H1 (cell line): ENCODE measurements around the gene SMARCE1. TPM values are rescaled to one million over a fixed set of nuclear protein-coding genes. Genes with fewer than 3 reads are reported as not detected.
A peak's percentile ranks its signal among the peaks of the same experiment; 100 is the strongest.

Source experiments
- CTCF ChIA-PET: fragments of 300-600 bp; sonication (Branson Sonifier 250); formaldehyde crosslinking; loops from one replicate; lab custom pipeline; 2021; ENCODE audit not compliant: partially characterized antibody; lab: Charles Lee
- POLR2A ChIA-PET: fragments of 300-600 bp; sonication (Branson Sonifier 250); formaldehyde crosslinking; loops from one replicate; lab custom pipeline; 2021; ENCODE audit warnings: inconsistent platforms; ENCODE audit not compliant: partially characterized antibody; lab: Charles Lee
- DNase-seq, 2 experiments: peaks; one replicate each; pipeline versions ENCODE4 v3.0.0 to v3.0.0-alpha.2; 2010 to 2022; ENCODE audit warnings: low spot score in 2 of 2, low read depth in 1 of 2, mixed read lengths in 1 of 2
- FAIRE-seq: peaks from 2 replicates; lab custom pipeline; 2011; peaks lifted over from hg19 to GRCh38; lab: Jason Lieb, UNC
- H2AFZ ChIP-seq: 2 replicates; pipeline ENCODE4 v1.8.1; 2012; ENCODE audit warnings: low read length, inconsistent platforms
- H2AK5ac ChIP-seq: 2 replicates; pipeline ENCODE4 v1.6.1; 2013; ENCODE audit warnings: low read depth, low read length
- H2BK120ac ChIP-seq: replicated peaks from 2 replicates; pipeline ENCODE3; 2013; ENCODE audit warnings: low read depth, low read length, inconsistent platforms
- H2BK12ac ChIP-seq: 2 replicates; pipeline ENCODE4 v1.6.1; 2013; ENCODE audit warnings: low read depth, low read length
- H2BK15ac ChIP-seq: 2 replicates; pipeline ENCODE4 v1.6.1; 2013; ENCODE audit warnings: low read length
- H2BK20ac ChIP-seq: 2 replicates; pipeline ENCODE4 v1.6.1; 2013; ENCODE audit warnings: low read length
- H2BK5ac ChIP-seq: 2 replicates; pipeline ENCODE4 v1.6.1; 2013; ENCODE audit warnings: low read depth, low read length
- H3K14ac ChIP-seq: 2 replicates; pipeline ENCODE4 v1.6.1; 2013; ENCODE audit warnings: inconsistent platforms; ENCODE audit not compliant: insufficient read length
- H3K18ac ChIP-seq: 2 replicates; pipeline ENCODE4 v1.6.1; 2013; ENCODE audit warnings: low read length; ENCODE audit errors: extremely low read depth
- H3K23ac ChIP-seq: 2 replicates; pipeline ENCODE4 v1.6.1; 2013; ENCODE audit warnings: inconsistent platforms; ENCODE audit not compliant: insufficient read length
- H3K23me2 ChIP-seq: 2 replicates; pipeline ENCODE4 v1.6.1; 2013; ENCODE audit warnings: low read depth, low read length
- H3K27ac ChIP-seq: 2 replicates; pipeline ENCODE4 v1.6.1; 2011; ENCODE audit warnings: low read depth, low read length, inconsistent platforms
- H3K27me3 ChIP-seq, 4 experiments: replicated peaks in 1 of 4; 1 replicate in 1 of 4; 2 replicates in 3 of 4; pipeline versions ENCODE4 v1.6.1 to v1.8.1; 2011 to 2013; ENCODE audit warnings: low read length in 3 of 4, mild to moderate bottlenecking in 3 of 4, inconsistent platforms in 2 of 4, mixed read lengths in 2 of 4, moderate library complexity in 1 of 4; ENCODE audit not compliant: control insufficient read depth in 3 of 4, insufficient read depth in 3 of 4; ENCODE audit errors: extremely low read depth in 1 of 4
- H3K36me3 ChIP-seq, 4 experiments: 2 replicates each; pipeline versions ENCODE4 v1.6.1 to v1.8.1; 2011 to 2013; ENCODE audit warnings: mild to moderate bottlenecking in 4 of 4, low read length in 3 of 4, moderate library complexity in 2 of 4, control low read depth in 1 of 4, inconsistent platforms in 1 of 4; ENCODE audit not compliant: insufficient read depth in 4 of 4, control insufficient read depth in 2 of 4
- H3K4ac ChIP-seq: replicated peaks from 2 replicates; pipeline ENCODE3; 2013; ENCODE audit warnings: low read length, low read depth, mixed read lengths, inconsistent platforms; ENCODE audit not compliant: insufficient read length
- H3K4me1 ChIP-seq, 4 experiments: replicated peaks in 1 of 4; 1 replicate in 1 of 4; 2 replicates in 3 of 4; pipeline versions ENCODE4 v1.6.1 to v1.8.1; 2011 to 2013; ENCODE audit warnings: low read length in 3 of 4, inconsistent platforms in 2 of 4, mixed read lengths in 1 of 4; ENCODE audit not compliant: insufficient read depth in 4 of 4, control insufficient read depth in 3 of 4
- H3K4me2 ChIP-seq, 2 experiments: 2 replicates each; pipeline versions ENCODE4 v1.6.1 to v1.8.1; 2011 to 2013; ENCODE audit warnings: low read depth in 2 of 2, low read length in 2 of 2, control low read depth in 1 of 2, inconsistent platforms in 1 of 2, mild to moderate bottlenecking in 1 of 2; ENCODE audit not compliant: insufficient read depth in 1 of 2
- H3K4me3 ChIP-seq, 4 experiments: fragments of 200-600, 300-600 bp in 1 of 4; sonication (generic), shearing (Covaris generic), sonication (Bioruptor Twin) in 1 of 4; 2 replicates each; pipeline versions ENCODE4 v1.5.1 to v1.8.1; 2011 to 2016; ENCODE audit warnings: low read length in 4 of 4, low read depth in 3 of 4, control low read depth in 2 of 4, inconsistent platforms in 2 of 4, mild to moderate bottlenecking in 2 of 4, mixed read lengths in 1 of 4, moderate library complexity in 1 of 4; ENCODE audit not compliant: insufficient read depth in 2 of 4; ENCODE audit errors: extremely low read depth in 1 of 4
- H3K56ac ChIP-seq: replicated peaks from 2 replicates; pipeline ENCODE3; 2013; ENCODE audit warnings: low read depth, mild to moderate bottlenecking, mixed read lengths, low read length, inconsistent platforms; ENCODE audit not compliant: insufficient read length
- H3K79me1 ChIP-seq: 2 replicates; pipeline ENCODE4 v1.6.1; 2013; ENCODE audit warnings: low read depth, low read length, control low read depth
- H3K79me2 ChIP-seq, 2 experiments: 2 replicates each; pipeline versions ENCODE4 v1.6.1 to v1.8.1; 2012 to 2013; ENCODE audit warnings: low read length in 2 of 2, mild to moderate bottlenecking in 2 of 2, inconsistent platforms in 1 of 2; ENCODE audit not compliant: insufficient read depth in 2 of 2, control insufficient read depth in 1 of 2
- H3K9ac ChIP-seq, 4 experiments: replicated peaks in 1 of 4; 1 replicate in 1 of 4; 2 replicates in 3 of 4; pipeline versions ENCODE4 v1.6.1 to v1.8.1; 2011 to 2013; ENCODE audit warnings: low read depth in 3 of 4, low read length in 3 of 4, control low read depth in 2 of 4, mild to moderate bottlenecking in 2 of 4, moderate library complexity in 2 of 4, inconsistent platforms in 1 of 4; ENCODE audit errors: extremely low read depth in 1 of 4
- H3K9me3 ChIP-seq, 2 experiments: 2 replicates each; pipeline versions ENCODE4 v1.6.1 to v1.8.1; 2012 to 2013; ENCODE audit warnings: mild to moderate bottlenecking in 2 of 2, moderate library complexity in 2 of 2, control low read depth in 1 of 2, inconsistent platforms in 1 of 2, low read depth in 1 of 2, low read length in 1 of 2, mixed read lengths in 1 of 2; ENCODE audit not compliant: insufficient read depth in 2 of 2
- H4K20me1 ChIP-seq, 2 experiments: replicated peaks in 1 of 2; 2 replicates each; pipeline versions ENCODE3 to v1.8.1; 2011 to 2013; ENCODE audit warnings: inconsistent platforms in 2 of 2, low read length in 2 of 2, mild to moderate bottlenecking in 1 of 2; ENCODE audit not compliant: insufficient read depth in 2 of 2, control insufficient read depth in 1 of 2
- H4K5ac ChIP-seq: 2 replicates; pipeline ENCODE4 v1.6.1; 2013; ENCODE audit warnings: low read length, low read depth, mixed read lengths, inconsistent platforms; ENCODE audit not compliant: insufficient read length
- H4K8ac ChIP-seq: 2 replicates; pipeline ENCODE4 v1.8.0; 2013; ENCODE audit warnings: mild to moderate bottlenecking, moderate library complexity, low read length, inconsistent platforms; ENCODE audit not compliant: insufficient read depth; ENCODE audit errors: extremely low read depth
- H4K91ac ChIP-seq: replicated peaks from 2 replicates; pipeline ENCODE3; 2013; ENCODE audit warnings: low read length, mixed read lengths, inconsistent platforms; ENCODE audit not compliant: insufficient read length
- CEBPB ChIP-seq: IDR thresholded peaks from 2 replicates; pipeline ENCODE4 v1.6.1; 2012; ENCODE audit warnings: low read depth, low read length
- CREB1 ChIP-seq: IDR thresholded peaks from 2 replicates; pipeline ENCODE4 v1.6.1; 2012; ENCODE audit warnings: inconsistent platforms
- E2F6 ChIP-seq: IDR thresholded peaks from 2 replicates; pipeline ENCODE4 v1.6.1; 2012; ENCODE audit warnings: inconsistent platforms
- EGR1 ChIP-seq: IDR thresholded peaks from 2 replicates; pipeline ENCODE4 v1.6.1; 2011; ENCODE audit warnings: low read depth, low read length, borderline replicate concordance
- KDM4A ChIP-seq: IDR thresholded peaks from one replicate; pipeline ENCODE4 v1.7.1; 2012; ENCODE audit warnings: low read depth, mild to moderate bottlenecking, moderate library complexity, low read length, inconsistent platforms; ENCODE audit not compliant: severe bottlenecking
- RFX5 ChIP-seq: IDR thresholded peaks from 2 replicates; pipeline ENCODE4 v1.6.1; 2011; ENCODE audit warnings: low read depth, low read length, improper control_type of control experiment, borderline replicate concordance
- SIN3A ChIP-seq, 2 experiments: IDR thresholded peaks in 1 of 2; conservative IDR thresholded peaks in 1 of 2; 2 replicates each; pipeline ENCODE4 v1.6.1; 2011 to 2012; ENCODE audit warnings: low read length in 2 of 2, improper control_type of control experiment in 1 of 2, low read depth in 1 of 2, mild to moderate bottlenecking in 1 of 2
- SP4 ChIP-seq: IDR thresholded peaks from 2 replicates; pipeline ENCODE4 v1.6.1; 2012; ENCODE audit warnings: low read length, inconsistent platforms
- WGBS, 2 experiments: shearing (Covaris generic) in 1 of 2; methylation state at CpG; one replicate each; pipeline versions ENCODE4 v1.1.6 to v1.1.7; 2013 to 2015; ENCODE audit warnings: low lambda C conversion rate in 2 of 2, mixed read lengths in 2 of 2, inconsistent platforms in 1 of 2, low coverage in 1 of 2, missing lambda C conversion rate in 1 of 2; ENCODE audit not compliant: insufficient replicate concordance in 2 of 2, insufficient coverage in 1 of 2, insufficient read length in 1 of 2; ENCODE audit errors: extremely low coverage in 1 of 2, missing lambda C conversion rate in 1 of 2; 5-methylcytosine and 5-hydroxymethylcytosine counted together
- polyA plus RNA-seq, 7 experiments: library from polyadenylated mRNA; depleted of rRNA in 3 of 7; stranded (reverse) in 5 of 7; unstranded in 2 of 7; fragments of >200 nt in 5 of 7; fragments of 200-250 nt in 2 of 7; gene quantifications; 1 replicate in 5 of 7; 2 replicates in 1 of 7; 4 replicates in 1 of 7; pipeline versions ENCODE4 v1.2.1 to v1.2.3, GENCODE V29; 2011 to 2013; ENCODE audit warnings: missing spikeins in 2 of 7, mixed read lengths in 2 of 7
- total RNA-seq: library from RNA; stranded (reverse); fragmentation: NEBNext Ultra II Directional; extraction: Animal tissue kit (Norgen Biotek cat#: 25700); gene quantifications from 2 replicates; pipeline ENCODE4 v1.2.1, GENCODE V29; 2021

SMARCE1 gene
- total and polyA plus RNA-seq, 2 of the 8 experiments (the other 6 are each of a cell fraction or from before 2014, with no cell fraction given) = 30.7 to 131 TPM

DNA sequence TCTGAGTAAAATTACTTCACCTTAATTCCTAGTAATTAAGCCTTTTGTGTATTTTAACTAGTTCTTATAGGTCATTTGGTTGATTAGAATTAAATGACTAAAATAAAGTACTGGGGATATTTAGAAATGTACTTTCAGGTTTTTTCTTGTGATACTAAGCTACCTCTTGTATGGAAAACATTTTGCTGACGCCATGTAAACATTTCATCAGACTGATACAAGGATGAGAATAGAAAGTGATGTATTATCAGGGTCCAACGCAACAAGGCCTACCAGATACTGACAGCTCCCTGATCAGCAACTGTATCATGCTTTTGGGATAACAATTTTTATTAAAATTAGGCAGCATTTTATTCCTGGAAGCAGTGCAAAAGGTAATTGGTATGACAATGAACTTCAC is 1.7 kb downstream of the SMARCE1 start:
- Histone ChIP-seq H3K79me2 (peaks cover 5 to 41% of the 10 kb centered on the region in 2 experiments), H3K14ac (no peak overlapping the region), H3K9me3 (no peaks in the 10 kb centered on the region), H2BK12ac (no peak overlapping the region), H3K36me3 (peaks cover 5 to 49% (median 26%) of the 10 kb centered on the region in 4 experiments), H2AK5ac (no peak overlapping the region), H4K8ac (no peak overlapping the region), H3K4ac (no peak overlapping the region), H3K4me3 (peak overlapping the region in 1 of 4 experiments; percentile 91; a peak in 1 of 8 replicates), H4K5ac (no peak overlapping the region), H4K91ac (no peak overlapping the region), H3K27me3 (no peaks in the 10 kb centered on the region), H3K23me2 (peaks cover 9% of the 10 kb centered on the region), H2AFZ (no peak overlapping the region), H3K56ac (no peak overlapping the region), H3K79me1 (no peaks in the 10 kb centered on the region; the same call in 1 of the 2 replicates), H4K20me1 (no peaks in the 10 kb centered on the region), H3K4me2 (no peak overlapping the region; a peak in 1 of 4 replicates), H2BK15ac (no peak overlapping the region), H3K18ac (no peak overlapping the region), H2BK120ac (no peak overlapping the region), H2BK5ac (no peak overlapping the region), H3K9ac (no peak overlapping the region; a peak in 1 of 7 replicates), H2BK20ac (no peak overlapping the region), H3K27ac (no peak overlapping the region), H3K4me1 (peaks cover 0 to 7% (median 4%) of the 10 kb centered on the region in 4 experiments; a peak in 2 of 7 replicates), H3K23ac (no peak overlapping the region)
- ChIA-PET POLR2A (interaction anchor here (1.5 to 5.8 kb wide), 4 partner anchors 8 to 27 kb away, joined by 3 to 58 read pairs (median 12); partner anchors contain the start of gene KRT222), CTCF (interaction anchor here (0.5 to 1.3 kb wide), 6 partner anchors 12 to 26 kb away, joined by 3 to 4 read pairs (median 3); no protein-coding TSS in a partner anchor)
- FAIRE-seq (no peak), DNase-seq (no peak)
- WGBS, 2 experiments = 91% methylated on average over 2 of the region's 2 CpGs; no CpG with 5 or more reads in 1 of the 2 experiments
- TF ChIP-seq CREB1 (no peak), SIN3A (conservative IDR thresholded peaks at IDR 0.05 in 1 of 2, IDR thresholded peaks at IDR 0.05 in 1 of 2; ENCODE audit: low read depth in 1 of 2, low read length in 2 of 2) (no peak), E2F6 (no peak), SP4 (no peak), RFX5 (no peak), EGR1 (no peak), KDM4A (no peak), CEBPB (no peak)
